Tibial nerve (tissue), 4 donors: ENCODE data around the gene SUMO1.

Experiments
- CTCF ChIP-seq, 5 experiments: fragments of 200-600 bp in 3 of 5; fragments of 450-650 bp in 2 of 5; sonication (generic) in 3 of 5; IDR thresholded peaks; one replicate each; pipeline ENCODE4 v1.5.1; 2016 to 2019; ENCODE audit warnings: antibody characterized with exemption in 5 of 5, mild to moderate bottlenecking in 3 of 5, moderate library complexity in 2 of 5
- EP300 ChIP-seq, 2 donors: sonication (generic); formaldehyde crosslinking; IDR thresholded peaks; one replicate each; pipeline ENCODE4 v1.6.1; 2017; ENCODE audit warnings: antibody characterized with exemption in 2 of 2, mild to moderate bottlenecking in 1 of 2

- TF ChIP-seq EP300 (IDR thresholded peaks at IDR 0.05) (no peak), CTCF (IDR thresholded peaks at IDR 0.05) (no peak)
These were observed 67.1 kb downstream of the SUMO1 start for GRCh38 chr2:202171241-202171825.
